ENCODE data around the gene SYCP2.
"Not testable (repeated sequence)": the region's sequence is repeated elsewhere in the genome, so short reads cannot be mapped to it uniquely, and the experiment has no call there.

Gene SYCP2

DNA sequence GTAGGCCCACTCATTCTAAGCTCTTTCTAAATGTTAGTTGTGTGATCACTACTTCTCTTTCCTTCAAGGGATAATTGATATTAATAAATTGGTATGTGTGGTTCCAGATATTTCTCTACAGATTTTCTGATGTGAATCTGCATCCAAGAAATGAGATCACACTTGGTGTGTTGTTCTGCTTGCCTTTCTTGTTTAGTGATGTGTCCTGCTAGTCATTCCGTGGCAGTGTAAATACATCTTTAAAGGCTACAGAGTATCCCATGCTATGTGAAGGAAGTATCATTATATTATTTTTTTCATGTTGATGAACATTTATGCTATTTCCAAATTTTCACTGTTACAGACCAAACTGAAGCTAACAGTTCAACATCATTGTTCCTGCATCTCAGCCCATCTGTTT, 38.0 kb upstream of the SYCP2 start:
- no peak for DNase-seq
- no peaks in the 10 kb centered on the region for H3K9me3 ChIP-seq
- no peaks in the 10 kb centered on the region for H3K36me3 ChIP-seq
- H3K4me1 ChIP-seq: no peaks in the 10 kb centered on the region
- no peak overlapping the region for H3K4me3 ChIP-seq (ENCODE audit: low read depth, low read length)
- no peaks in the 10 kb centered on the region for H3K27me3 ChIP-seq
- TF ChIP-seq, protein P1, sequence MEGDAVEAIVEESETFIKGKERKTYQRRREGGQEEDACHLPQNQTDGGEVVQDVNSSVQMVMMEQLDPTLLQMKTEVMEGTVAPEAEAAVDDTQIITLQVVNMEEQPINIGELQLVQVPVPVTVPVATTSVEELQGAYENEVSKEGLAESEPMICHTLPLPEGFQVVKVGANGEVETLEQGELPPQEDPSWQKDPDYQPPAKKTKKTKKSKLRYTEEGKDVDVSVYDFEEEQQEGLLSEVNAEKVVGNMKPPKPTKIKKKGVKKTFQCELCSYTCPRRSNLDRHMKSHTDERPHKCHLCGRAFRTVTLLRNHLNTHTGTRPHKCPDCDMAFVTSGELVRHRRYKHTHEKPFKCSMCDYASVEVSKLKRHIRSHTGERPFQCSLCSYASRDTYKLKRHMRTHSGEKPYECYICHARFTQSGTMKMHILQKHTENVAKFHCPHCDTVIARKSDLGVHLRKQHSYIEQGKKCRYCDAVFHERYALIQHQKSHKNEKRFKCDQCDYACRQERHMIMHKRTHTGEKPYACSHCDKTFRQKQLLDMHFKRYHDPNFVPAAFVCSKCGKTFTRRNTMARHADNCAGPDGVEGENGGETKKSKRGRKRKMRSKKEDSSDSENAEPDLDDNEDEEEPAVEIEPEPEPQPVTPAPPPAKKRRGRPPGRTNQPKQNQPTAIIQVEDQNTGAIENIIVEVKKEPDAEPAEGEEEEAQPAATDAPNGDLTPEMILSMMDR (IDR thresholded peaks at IDR 0.05; ENCODE audit: low read depth, low read length): no peak

DNA sequence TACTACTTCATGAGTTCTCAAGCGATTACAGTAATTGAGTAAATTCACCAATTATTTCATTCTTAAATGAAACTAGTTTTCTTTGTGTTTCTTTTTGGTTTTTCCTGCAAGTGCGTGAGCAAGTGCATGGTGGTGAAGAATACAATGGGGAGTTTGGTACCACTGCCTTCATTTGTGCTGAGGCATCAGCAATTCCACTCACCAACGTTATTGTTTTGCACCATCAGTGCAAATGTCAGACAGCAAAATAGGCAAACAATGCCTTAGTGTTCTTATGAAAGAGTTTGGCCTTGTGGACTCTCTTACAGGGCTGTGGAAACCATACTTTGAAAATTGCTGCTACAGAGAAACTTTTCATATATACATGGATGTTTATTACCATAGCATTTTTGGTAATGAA, 33.0 kb upstream of the SYCP2 start:
- Histone ChIP-seq H3K4me3 (ENCODE audit: low read depth, low read length) (no peak overlapping the region), H3K27me3 (peaks cover 6% of the 10 kb centered on the region; the same call in 1 of the 2 replicates), H3K9me3 (no peaks in the 10 kb centered on the region), H3K36me3 (no peaks in the 10 kb centered on the region), H3K4me1 (no peaks in the 10 kb centered on the region)
- TF ChIP-seq, protein P1 (IDR thresholded peaks at IDR 0.05; ENCODE audit: low read depth, low read length): no peak
- DNase-seq: no peak

- Histone ChIP-seq H3K36me3 (no peaks in the 10 kb centered on the region), H3K4me3 (ENCODE audit: low read depth, low read length) (no peak overlapping the region), H3K27me3 (peaks cover 6% of the 10 kb centered on the region), H3K9me3 (no peaks in the 10 kb centered on the region), H3K4me1 (no peaks in the 10 kb centered on the region)
- TF ChIP-seq, protein P1 (IDR thresholded peaks at IDR 0.05; ENCODE audit: low read depth, low read length): no peak
- no peak for DNase-seq
These were observed 28.7 kb upstream of the SYCP2 start for GRCh38 chr20:59962155-59962554.

GRCh38 chr20:59961423-59961822, 28.0 kb upstream of the SYCP2 start:
- Histone ChIP-seq H3K27me3 (peaks cover 6% of the 10 kb centered on the region), H3K4me1 (no peaks in the 10 kb centered on the region), H3K36me3 (no peaks in the 10 kb centered on the region), H3K4me3 (ENCODE audit: low read depth, low read length) (no peak overlapping the region), H3K9me3 (no peaks in the 10 kb centered on the region)
- DNase-seq: no peak
- TF ChIP-seq, protein P1 (IDR thresholded peaks at IDR 0.05; ENCODE audit: low read depth, low read length): no peak

DNA sequence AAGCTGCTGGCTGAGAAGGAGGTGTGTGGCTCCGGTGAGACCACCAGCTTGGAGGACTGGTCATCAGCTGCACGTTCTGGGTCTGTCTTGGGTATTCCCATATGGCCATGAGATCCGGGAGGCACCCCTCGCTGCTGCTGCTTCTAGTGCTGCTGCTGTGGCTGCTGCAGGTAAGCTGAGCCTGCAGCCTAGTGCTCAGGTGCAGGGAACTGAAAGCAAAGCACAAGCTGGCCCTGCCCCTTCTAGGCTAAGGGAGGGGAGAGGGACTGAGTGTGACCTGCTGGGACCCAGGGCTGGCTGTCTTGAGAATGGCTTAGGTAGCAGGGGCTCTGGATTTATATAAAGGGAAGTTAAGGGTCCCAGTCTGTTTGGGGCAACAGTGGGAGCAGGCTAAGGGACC, 25.2 kb upstream of the SYCP2 start:
- Histone ChIP-seq H3K4me1 (no peaks in the 10 kb centered on the region), H3K9me3 (no peaks in the 10 kb centered on the region), H3K27me3 (peaks cover 3% of the 10 kb centered on the region), H3K36me3 (no peaks in the 10 kb centered on the region), H3K4me3 (ENCODE audit: low read depth, low read length) (no peak overlapping the region)
- no peak for DNase-seq
- TF ChIP-seq, protein P1 (IDR thresholded peaks at IDR 0.05; ENCODE audit: low read depth, low read length): no peak

GRCh38 chr20:59958123-59958522, 24.7 kb upstream of the SYCP2 start, which contains the start of gene CDH26:
CDH26 (plus strand) TSS chr20:59958423; CDS start chr20:59958727, 304 bp downstream.
- Histone ChIP-seq H3K36me3 (no peaks in the 10 kb centered on the region), H3K4me1 (no peaks in the 10 kb centered on the region), H3K4me3 (ENCODE audit: low read depth, low read length) (no peak within 1 kb of the TSS), H3K9me3 (no peaks in the 10 kb centered on the region), H3K27me3 (peaks cover 3% of the 10 kb centered on the region)
- TF ChIP-seq, protein P1 (IDR thresholded peaks at IDR 0.05; ENCODE audit: low read depth, low read length): no peak
- DNase-seq: no peak

DNA sequence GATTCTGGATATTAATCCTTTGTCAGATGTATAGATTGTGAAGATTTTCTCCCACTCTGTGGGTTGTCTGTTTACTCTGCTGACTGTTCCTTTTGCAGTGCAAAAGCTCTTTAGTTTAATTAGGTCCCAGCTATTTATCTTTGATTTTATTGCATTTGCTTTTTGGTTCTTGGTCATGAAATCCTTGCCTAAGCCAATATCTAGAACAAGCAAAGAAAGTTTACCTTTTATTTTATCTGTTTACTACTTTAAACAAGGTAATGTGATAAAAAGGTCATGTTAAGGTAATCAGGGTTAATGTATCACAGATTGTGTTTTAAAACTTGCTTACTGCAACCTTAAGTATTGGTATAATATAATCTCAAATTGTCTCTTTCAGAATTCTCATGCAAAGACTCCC, 24.1 kb upstream of the SYCP2 start:
- not testable (repeated sequence) for H3K36me3 ChIP-seq; DNase-seq; H3K9me3 ChIP-seq; H3K4me1 ChIP-seq; H3K4me3 ChIP-seq (ENCODE audit: low read depth, low read length); H3K27me3 ChIP-seq

All from BE2C (cell line).